ENCODE measurements around the gene RAB7A. TPM values are rescaled to one million over a fixed set of nuclear protein-coding genes. Genes with fewer than 3 reads are reported as not detected.

The RAB7A gene
- total and polyA plus RNA-seq, 10 of the 15 experiments (the other 5 are each of a cell fraction or from before 2014, with no cell fraction given) = 40.3 to 212 (median 160) TPM

DNA sequence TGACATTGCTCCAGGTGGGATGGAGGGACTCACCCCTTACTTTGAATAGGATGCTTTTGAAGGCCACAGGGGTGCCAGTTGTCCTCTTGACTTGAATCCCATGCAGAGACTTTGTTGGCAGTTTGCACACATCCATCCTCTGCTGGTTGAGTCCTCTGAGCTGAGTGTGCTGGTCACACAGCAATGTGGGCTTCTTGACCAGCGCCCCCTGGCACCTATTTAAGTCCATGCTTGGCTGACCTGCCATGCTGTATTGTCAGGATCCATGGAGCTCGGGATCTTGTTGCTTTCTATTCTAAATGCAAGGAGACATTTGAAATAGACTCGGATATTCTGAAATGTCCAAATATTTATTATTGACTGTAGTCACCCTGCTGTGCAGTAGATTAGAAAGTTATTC, 19.8 kb downstream of the RAB7A start (continued):
- TF ChIP-seq, protein P1, sequence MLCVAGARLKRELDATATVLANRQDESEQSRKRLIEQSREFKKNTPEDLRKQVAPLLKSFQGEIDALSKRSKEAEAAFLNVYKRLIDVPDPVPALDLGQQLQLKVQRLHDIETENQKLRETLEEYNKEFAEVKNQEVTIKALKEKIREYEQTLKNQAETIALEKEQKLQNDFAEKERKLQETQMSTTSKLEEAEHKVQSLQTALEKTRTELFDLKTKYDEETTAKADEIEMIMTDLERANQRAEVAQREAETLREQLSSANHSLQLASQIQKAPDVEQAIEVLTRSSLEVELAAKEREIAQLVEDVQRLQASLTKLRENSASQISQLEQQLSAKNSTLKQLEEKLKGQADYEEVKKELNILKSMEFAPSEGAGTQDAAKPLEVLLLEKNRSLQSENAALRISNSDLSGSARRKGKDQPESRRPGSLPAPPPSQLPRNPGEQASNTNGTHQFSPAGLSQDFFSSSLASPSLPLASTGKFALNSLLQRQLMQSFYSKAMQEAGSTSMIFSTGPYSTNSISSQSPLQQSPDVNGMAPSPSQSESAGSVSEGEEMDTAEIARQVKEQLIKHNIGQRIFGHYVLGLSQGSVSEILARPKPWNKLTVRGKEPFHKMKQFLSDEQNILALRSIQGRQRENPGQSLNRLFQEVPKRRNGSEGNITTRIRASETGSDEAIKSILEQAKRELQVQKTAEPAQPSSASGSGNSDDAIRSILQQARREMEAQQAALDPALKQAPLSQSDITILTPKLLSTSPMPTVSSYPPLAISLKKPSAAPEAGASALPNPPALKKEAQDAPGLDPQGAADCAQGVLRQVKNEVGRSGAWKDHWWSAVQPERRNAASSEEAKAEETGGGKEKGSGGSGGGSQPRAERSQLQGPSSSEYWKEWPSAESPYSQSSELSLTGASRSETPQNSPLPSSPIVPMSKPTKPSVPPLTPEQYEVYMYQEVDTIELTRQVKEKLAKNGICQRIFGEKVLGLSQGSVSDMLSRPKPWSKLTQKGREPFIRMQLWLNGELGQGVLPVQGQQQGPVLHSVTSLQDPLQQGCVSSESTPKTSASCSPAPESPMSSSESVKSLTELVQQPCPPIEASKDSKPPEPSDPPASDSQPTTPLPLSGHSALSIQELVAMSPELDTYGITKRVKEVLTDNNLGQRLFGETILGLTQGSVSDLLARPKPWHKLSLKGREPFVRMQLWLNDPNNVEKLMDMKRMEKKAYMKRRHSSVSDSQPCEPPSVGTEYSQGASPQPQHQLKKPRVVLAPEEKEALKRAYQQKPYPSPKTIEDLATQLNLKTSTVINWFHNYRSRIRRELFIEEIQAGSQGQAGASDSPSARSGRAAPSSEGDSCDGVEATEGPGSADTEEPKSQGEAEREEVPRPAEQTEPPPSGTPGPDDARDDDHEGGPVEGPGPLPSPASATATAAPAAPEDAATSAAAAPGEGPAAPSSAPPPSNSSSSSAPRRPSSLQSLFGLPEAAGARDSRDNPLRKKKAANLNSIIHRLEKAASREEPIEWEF (IDR thresholded peaks at IDR 0.05; ENCODE audit: insufficient replicate concordance, low read depth, low read length) = no peak
- TF ChIP-seq SUPT20H (IDR thresholded peaks at IDR 0.05; ENCODE audit: borderline replicate concordance, control insufficient read depth, low read depth, low read length) = no peak
- no peak for TF ChIP-seq GATAD2B (conservative IDR thresholded peaks at IDR 0.05; ENCODE audit: low read depth)
- TF ChIP-seq RAD51 (IDR thresholded peaks at IDR 0.05) = no peak

DNA sequence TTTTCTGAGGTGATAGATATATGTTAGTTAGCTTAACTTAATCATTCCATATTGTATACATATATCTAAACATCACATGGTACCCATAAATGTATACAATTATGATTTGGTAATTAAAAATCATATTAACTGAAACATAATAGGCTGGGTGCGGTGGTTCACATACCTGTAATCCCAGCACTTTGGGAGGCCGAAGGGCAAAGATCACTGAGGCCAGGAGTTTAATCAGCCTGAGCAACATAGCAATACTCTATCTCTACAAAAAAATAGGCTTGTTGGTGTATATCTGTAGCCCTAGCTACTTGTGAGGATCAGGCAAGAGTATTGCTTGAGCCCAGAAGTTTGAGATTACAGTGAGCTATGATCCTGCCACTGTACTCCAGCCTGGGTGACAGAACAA, 20.9 kb downstream of the RAB7A start:
- no peaks in the 10 kb centered on the region for H3K27me3 ChIP-seq (replicated peaks in 1 of 2; ENCODE audit: control insufficient read depth in 2 of 2, insufficient read depth in 2 of 2, low read length in 1 of 2)
- in situ Hi-C loops (cut with MboI) = no loop called here
- H3K9ac ChIP-seq (ENCODE audit: control insufficient read depth, insufficient read depth, low read length) = no peak overlapping the region
- intact Hi-C loops (cut with micrococcal nuclease; ENCODE audit: unreplicated experiment) = no loop called here
- no peak overlapping the region for H2AFZ ChIP-seq (ENCODE audit: control insufficient read depth, low read depth, low read length)
- ChIA-PET POLR2A (no interaction called here), RAD21 (ENCODE audit: unreplicated experiment) (no interaction called here), CTCF (interaction anchor here (0.7 to 1.2 kb wide), 3 partner anchors 12 to 53 kb away, joined by 3 to 4 read pairs (median 4); no protein-coding TSS in a partner anchor), SMC1A (ENCODE audit: uncharacterized antibody, unreplicated experiment) (interaction anchor here (1.2 to 1.9 kb wide), 3 partner anchors 12 to 15 kb away, joined by 3 to 4 read pairs (median 4); no protein-coding TSS in a partner anchor)
- H4K20me1 ChIP-seq (ENCODE audit: control insufficient read depth, insufficient read depth) = no peaks in the 10 kb centered on the region; the same call in 1 of the 2 replicates
- H3K36me3 ChIP-seq (ENCODE audit: control insufficient read depth in 2 of 2, insufficient read depth in 2 of 2, low read length in 1 of 2) = peaks cover 6 to 23% of the 10 kb centered on the region in 2 experiments
- WGBS (ENCODE audit: insufficient coverage, insufficient replicate concordance, low lambda C conversion rate, missing lambda C conversion rate) = 100% methylated on average over 2 of the region's 2 CpGs
- H3K4me2 ChIP-seq (ENCODE audit: control insufficient read depth, insufficient read depth) = no peak overlapping the region
- H3K27ac ChIP-seq (ENCODE audit: control insufficient read depth, insufficient read depth) = no peak overlapping the region
- H3K79me2 ChIP-seq (ENCODE audit: control insufficient read depth, insufficient read depth, low read length) = peaks cover 54% of the 10 kb centered on the region
- H3K9me3 ChIP-seq (replicated peaks; ENCODE audit: control insufficient read depth, insufficient read depth, low read length) = peaks cover 2% of the 10 kb centered on the region; the same call in 2 of the 3 replicates
- BruUV-seq (replicated peaks) = no TSS peak
- H3K4me3 ChIP-seq = no peak overlapping the region
- ATAC-seq (no peak), DNase-seq (ENCODE audit: low read depth, low spot score) (no peak), FAIRE-seq (no peak)
- no peaks in the 10 kb centered on the region for H3K4me1 ChIP-seq (ENCODE audit: control insufficient read depth, insufficient read depth, low read length)
- TF ChIP-seq SREBF2 (IDR thresholded peaks at IDR 0.05; ENCODE audit: low read length) (no peak), LARP7 (IDR thresholded peaks at IDR 0.05) (no peak), TARDBP (IDR thresholded peaks at IDR 0.05; ENCODE audit: borderline replicate concordance) (no peak), ZNF622 (IDR thresholded peaks at IDR 0.05) (no peak), CHD4 (IDR thresholded peaks at IDR 0.05) (no peak), RBBP5 (conservative IDR thresholded peaks at IDR 0.05) (no peak), POLR2A (IDR thresholded peaks at IDR 0.05; ENCODE audit: low read depth, low read length) (no peak), MYB (IDR thresholded peaks at IDR 0.05; ENCODE audit: borderline replicate concordance, low read depth, low read length) (no peak), JUND (IDR thresholded peaks at IDR 0.05; ENCODE audit: low read depth, low read length) (no peak), ZNF207 (IDR thresholded peaks at IDR 0.05; ENCODE audit: borderline replicate concordance) (no peak)
- TF ChIP-seq, protein P2, sequence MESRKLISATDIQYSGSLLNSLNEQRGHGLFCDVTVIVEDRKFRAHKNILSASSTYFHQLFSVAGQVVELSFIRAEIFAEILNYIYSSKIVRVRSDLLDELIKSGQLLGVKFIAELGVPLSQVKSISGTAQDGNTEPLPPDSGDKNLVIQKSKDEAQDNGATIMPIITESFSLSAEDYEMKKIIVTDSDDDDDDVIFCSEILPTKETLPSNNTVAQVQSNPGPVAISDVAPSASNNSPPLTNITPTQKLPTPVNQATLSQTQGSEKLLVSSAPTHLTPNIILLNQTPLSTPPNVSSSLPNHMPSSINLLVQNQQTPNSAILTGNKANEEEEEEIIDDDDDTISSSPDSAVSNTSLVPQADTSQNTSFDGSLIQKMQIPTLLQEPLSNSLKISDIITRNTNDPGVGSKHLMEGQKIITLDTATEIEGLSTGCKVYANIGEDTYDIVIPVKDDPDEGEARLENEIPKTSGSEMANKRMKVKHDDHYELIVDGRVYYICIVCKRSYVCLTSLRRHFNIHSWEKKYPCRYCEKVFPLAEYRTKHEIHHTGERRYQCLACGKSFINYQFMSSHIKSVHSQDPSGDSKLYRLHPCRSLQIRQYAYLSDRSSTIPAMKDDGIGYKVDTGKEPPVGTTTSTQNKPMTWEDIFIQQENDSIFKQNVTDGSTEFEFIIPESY (IDR thresholded peaks at IDR 0.05) = no peak
- TF ChIP-seq, protein P3, sequence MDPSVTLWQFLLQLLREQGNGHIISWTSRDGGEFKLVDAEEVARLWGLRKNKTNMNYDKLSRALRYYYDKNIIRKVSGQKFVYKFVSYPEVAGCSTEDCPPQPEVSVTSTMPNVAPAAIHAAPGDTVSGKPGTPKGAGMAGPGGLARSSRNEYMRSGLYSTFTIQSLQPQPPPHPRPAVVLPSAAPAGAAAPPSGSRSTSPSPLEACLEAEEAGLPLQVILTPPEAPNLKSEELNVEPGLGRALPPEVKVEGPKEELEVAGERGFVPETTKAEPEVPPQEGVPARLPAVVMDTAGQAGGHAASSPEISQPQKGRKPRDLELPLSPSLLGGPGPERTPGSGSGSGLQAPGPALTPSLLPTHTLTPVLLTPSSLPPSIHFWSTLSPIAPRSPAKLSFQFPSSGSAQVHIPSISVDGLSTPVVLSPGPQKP (IDR thresholded peaks at IDR 0.05; ENCODE audit: low read depth, low read length) = no peak

Measured in GM12878 (cell line).